Ectodermal cell (in vitro differentiated cells): ENCODE results near the gene NFKBIA.
"Not testable (repeated sequence)": the region's sequence is repeated elsewhere in the genome, so short reads cannot be mapped to it uniquely, and the experiment has no call there.

Source experiments
- H3K27ac ChIP-seq: 2 replicates; pipeline ENCODE4 v1.7.0; 2013; ENCODE audit warnings: mild to moderate bottlenecking, low read depth, low read length; ENCODE audit not compliant: insufficient read depth, poor library complexity, severe bottlenecking
- H3K27me3 ChIP-seq: 2 replicates; pipeline ENCODE4 v1.7.0; 2013; ENCODE audit warnings: mild to moderate bottlenecking, low read length; ENCODE audit not compliant: insufficient read depth, control insufficient read depth, poor library complexity, severe bottlenecking
- H3K36me3 ChIP-seq: one replicate; pipeline ENCODE4 v1.7.0; 2013; ENCODE audit warnings: low read length; ENCODE audit not compliant: control insufficient read depth, insufficient read depth
- H3K4me1 ChIP-seq: one replicate; pipeline ENCODE4 v1.7.0; 2013; ENCODE audit warnings: low read length; ENCODE audit not compliant: control insufficient read depth, insufficient read depth
- H3K4me3 ChIP-seq: 2 replicates; pipeline ENCODE4 v1.7.0; 2013; ENCODE audit warnings: low read depth, low read length, control low read depth; ENCODE audit not compliant: insufficient read depth
- H3K9me3 ChIP-seq: 2 replicates; pipeline ENCODE4 v1.7.0; 2013; ENCODE audit warnings: mild to moderate bottlenecking, low read length, moderate library complexity; ENCODE audit not compliant: control insufficient read depth
- WGBS, 2 experiments: methylation state at CpG; one replicate each; pipeline ENCODE4 v1.1.7; 2013; ENCODE audit warnings: missing lambda C conversion rate in 2 of 2; 5-methylcytosine and 5-hydroxymethylcytosine counted together

Gene NFKBIA

DNA sequence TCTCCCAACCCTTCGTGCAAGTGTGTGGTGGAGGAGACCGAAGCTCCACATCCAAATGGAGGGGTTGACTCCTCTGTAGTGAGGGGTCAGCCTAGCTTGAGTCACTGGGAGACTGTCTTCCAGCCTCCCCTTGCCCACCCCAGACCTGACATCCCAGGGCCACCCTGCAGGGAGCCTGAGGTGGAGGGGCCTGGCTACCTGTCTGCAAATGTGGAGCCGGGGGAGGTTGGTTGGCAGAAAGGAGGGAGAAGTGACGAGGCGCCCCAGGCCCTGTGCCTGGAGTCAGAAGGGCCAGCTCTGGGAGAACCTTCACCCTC is 37.5 kb downstream of the NFKBIA start:
- Histone ChIP-seq H3K4me1 (peaks cover 21% of the 10 kb centered on the region), H3K27ac (no peak overlapping the region), H3K27me3 (no peaks in the 10 kb centered on the region), H3K9me3 (no peaks in the 10 kb centered on the region), H3K36me3 (no peaks in the 10 kb centered on the region), H3K4me3 (no peak overlapping the region)
- 92 to 94% methylated on average over 4 to 5 of the region's 5 CpGs for WGBS, 2 experiments

DNA sequence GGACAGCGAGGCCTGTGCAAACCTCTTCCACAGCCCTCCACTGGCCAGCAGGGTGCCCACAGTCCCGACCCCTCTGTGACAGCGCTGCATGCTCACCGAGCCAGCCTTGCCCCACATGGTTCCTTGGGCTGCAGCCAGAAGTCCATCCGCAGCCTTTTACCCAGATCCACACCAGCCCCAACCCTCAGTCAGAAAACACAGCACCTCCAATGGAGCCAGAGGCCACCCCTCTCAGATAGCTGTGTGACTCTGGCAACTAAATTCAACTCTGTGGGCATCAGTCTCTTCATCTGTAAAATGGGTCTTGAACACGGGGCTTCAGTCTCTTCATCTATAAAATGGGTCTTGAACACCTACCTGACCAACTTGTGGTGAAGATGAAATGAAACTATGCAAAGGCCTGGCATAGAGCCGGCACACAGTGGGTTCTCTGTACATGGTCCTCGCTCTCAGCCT is 38.0 kb downstream of the NFKBIA start:
- H3K9me3 ChIP-seq: no peaks in the 10 kb centered on the region
- no peak overlapping the region for H3K4me3 ChIP-seq
- peaks cover 21% of the 10 kb centered on the region for H3K4me1 ChIP-seq
- no peaks in the 10 kb centered on the region for H3K36me3 ChIP-seq
- 92 to 97% methylated on average over 8 of the region's 8 CpGs for WGBS, 2 experiments
- H3K27me3 ChIP-seq: no peaks in the 10 kb centered on the region
- no peak overlapping the region for H3K27ac ChIP-seq

DNA sequence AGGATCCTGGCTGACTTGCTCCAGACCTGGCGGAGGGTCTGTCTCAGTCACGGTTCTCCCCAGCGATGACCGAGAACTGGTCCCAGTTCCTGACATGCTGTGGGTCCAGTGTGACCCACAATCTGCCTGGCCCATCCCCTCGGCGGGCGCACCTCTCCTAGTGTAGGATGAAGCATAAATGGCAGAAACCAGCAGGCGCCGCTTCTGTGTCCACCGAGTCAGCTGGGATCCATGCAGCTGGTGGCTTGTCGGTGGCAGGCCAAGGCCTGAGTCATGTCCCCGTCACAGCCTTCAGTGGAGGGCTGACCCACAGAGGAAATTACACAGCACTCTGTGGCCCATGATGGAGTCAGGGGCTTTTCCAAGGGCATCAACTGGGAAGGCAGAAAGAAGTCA is 38.5 kb downstream of the NFKBIA start:
- Histone ChIP-seq H3K27ac (no peak overlapping the region), H3K36me3 (no peaks in the 10 kb centered on the region), H3K4me1 (peaks cover 21% of the 10 kb centered on the region), H3K9me3 (no peaks in the 10 kb centered on the region), H3K27me3 (no peaks in the 10 kb centered on the region), H3K4me3 (no peak overlapping the region)
- 96 to 97% methylated on average over 12 of the region's 12 CpGs for WGBS, 2 experiments

DNA sequence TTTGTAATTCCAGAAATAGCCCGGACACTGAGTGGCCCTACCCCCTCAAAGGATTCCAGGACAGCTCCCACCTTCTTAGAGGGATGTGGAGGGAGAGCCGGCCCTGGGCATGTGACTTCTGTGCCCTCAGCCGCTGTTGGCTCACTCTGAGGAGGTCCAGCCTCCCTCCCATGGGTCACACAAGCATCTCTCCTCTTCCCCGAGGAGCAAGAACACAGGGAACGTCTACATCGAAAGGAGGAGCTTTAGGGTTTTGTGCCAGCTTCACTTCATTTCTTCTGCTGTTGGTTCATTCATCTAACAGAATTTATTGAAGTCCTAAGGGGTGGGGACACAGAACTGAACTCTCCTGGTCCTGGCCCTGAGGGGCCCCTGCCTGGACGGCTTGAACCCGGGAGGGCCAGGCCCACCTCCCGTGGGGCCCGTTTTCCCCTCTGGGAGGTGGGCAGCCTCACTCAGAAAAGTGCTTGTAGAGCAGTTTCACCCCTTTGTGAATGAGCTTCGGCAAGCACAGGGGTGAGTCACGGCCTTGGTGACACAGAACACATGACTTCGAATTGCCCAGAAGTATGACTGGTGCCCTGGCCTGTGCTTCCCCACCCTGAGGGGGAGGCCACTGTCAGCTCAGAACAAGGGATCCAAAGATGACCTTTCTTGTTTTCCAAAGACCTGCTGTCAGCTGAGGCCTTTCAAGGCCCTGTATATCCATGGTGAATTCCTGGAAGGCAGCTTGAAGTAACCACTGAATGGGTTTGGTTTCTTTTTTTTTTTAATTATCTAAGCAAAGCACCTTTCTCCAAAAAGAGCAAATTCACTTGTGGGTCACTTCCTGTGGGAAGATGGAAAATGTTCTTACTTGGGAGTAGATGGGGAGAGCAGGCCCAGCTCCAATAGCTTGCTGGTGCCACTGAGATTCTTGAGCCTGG is 39.2 kb downstream of the NFKBIA start:
- H3K4me1 ChIP-seq: peaks cover 21% of the 10 kb centered on the region

DNA sequence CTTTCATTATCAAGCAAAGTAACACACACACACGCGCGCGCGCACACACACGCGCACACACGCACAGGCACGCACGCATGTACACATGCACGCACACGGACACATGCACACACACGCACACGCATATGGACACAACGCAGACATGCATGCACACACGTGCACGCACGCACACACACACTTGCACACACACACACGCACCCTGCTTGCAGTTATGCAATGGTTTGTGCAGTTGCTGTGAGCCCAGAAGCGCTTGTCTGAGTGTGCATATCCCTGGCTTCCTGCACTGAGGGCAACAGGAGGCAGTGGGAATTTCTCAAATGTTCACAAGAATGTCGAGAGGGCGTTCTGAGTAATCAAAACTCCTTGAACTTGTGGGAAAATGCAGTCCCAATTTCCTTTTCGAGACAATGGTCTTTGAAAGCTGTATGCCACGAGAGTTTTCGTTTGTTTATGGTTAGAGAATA is 41.6 kb downstream of the NFKBIA start:
- Histone ChIP-seq H3K27ac (no peak overlapping the region), H3K27me3 (no peaks in the 10 kb centered on the region), H3K4me3 (no peak overlapping the region), H3K36me3 (no peaks in the 10 kb centered on the region), H3K4me1 (peaks cover 10% of the 10 kb centered on the region), H3K9me3 (no peaks in the 10 kb centered on the region)
- 96% methylated on average over 25 of the region's 25 CpGs for WGBS, 2 experiments

More for the DNA sequence above, 39.2 kb downstream of the NFKBIA start:
- Histone ChIP-seq H3K36me3 (no peaks in the 10 kb centered on the region), H3K4me3 (no peak overlapping the region), H3K9me3 (no peaks in the 10 kb centered on the region), H3K27ac (no peak overlapping the region), H3K27me3 (no peaks in the 10 kb centered on the region)
- WGBS, 2 experiments: 87 to 89% methylated on average over 12 to 13 of the region's 13 CpGs

DNA sequence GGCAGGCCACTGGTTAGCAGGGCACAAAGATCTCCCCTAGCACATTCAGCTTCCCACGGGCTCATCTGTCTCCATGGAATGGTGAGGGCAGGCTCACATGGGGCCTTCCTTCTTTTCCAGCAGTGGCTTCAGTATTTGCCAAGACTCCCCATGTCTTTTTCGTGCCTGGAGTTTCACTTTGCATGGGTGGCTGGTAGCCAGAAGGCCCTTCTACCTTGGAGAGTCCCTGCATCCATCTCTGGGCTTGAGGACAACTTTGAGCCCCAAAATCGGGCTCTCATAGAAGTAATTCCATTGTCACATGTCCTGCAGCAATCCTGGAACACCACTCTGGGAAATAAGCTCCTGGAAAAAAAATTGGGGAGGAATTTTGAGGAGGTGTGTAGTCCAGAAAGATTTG is 42.1 kb downstream of the NFKBIA start:
- H3K27me3 ChIP-seq: no peaks in the 10 kb centered on the region
- H3K36me3 ChIP-seq: no peaks in the 10 kb centered on the region
- no peak overlapping the region for H3K4me3 ChIP-seq
- H3K4me1 ChIP-seq: peaks cover 7% of the 10 kb centered on the region
- H3K27ac ChIP-seq: no peak overlapping the region
- WGBS, 2 experiments: 81 to 86% methylated on average over 3 of the region's 3 CpGs
- H3K9me3 ChIP-seq: no peaks in the 10 kb centered on the region

DNA sequence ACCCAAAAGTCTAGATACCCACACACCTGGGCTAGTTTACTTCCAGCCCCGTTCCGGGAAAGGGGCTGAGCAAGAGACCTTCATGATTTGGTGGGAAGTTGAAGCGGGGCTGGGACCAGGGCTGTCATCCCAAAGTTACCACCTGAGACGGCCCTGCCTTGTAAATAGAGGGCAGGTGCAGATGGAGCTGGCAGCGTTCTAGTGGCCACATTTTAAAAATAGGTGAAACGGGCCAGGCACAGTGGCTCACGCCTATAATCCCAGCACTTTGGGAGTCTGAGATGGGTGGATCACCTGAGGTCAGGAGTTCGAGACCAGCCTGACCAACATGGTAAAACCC is 43.4 kb downstream of the NFKBIA start:
- Histone ChIP-seq H3K36me3 (no peaks in the 10 kb centered on the region), H3K27me3 (no peaks in the 10 kb centered on the region), H3K4me1 (peaks cover 4% of the 10 kb centered on the region), H3K4me3 (no peak overlapping the region), H3K27ac (no peak overlapping the region), H3K9me3 (no peaks in the 10 kb centered on the region)
- WGBS, 2 experiments: 91 to 92% methylated on average over 8 of the region's 8 CpGs

DNA sequence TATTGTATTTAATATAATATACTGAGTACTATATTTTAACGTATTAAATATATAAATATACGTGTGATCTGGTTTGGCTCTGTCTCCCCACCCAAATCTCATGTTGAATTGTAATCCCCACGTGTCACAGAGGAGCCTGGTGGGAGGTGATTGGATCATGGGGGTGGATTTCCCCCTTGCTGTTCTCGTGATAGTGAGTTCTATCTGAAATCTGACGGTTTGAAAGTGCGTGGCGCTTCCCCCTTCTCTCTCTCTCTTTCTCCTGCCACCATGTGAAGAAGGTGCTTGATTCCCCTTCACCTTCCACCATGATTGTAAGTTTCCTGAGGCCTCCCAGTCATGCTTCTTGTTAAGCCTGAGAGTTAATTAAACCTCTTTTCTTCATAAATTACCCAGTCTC is 44.9 kb downstream of the NFKBIA start:
- 80 to 87% methylated on average over 6 of the region's 7 CpGs for WGBS, 2 experiments
- not testable (repeated sequence) for H3K36me3 ChIP-seq, H3K9me3 ChIP-seq, H3K27ac ChIP-seq, H3K4me1 ChIP-seq, H3K27me3 ChIP-seq, H3K4me3 ChIP-seq

DNA sequence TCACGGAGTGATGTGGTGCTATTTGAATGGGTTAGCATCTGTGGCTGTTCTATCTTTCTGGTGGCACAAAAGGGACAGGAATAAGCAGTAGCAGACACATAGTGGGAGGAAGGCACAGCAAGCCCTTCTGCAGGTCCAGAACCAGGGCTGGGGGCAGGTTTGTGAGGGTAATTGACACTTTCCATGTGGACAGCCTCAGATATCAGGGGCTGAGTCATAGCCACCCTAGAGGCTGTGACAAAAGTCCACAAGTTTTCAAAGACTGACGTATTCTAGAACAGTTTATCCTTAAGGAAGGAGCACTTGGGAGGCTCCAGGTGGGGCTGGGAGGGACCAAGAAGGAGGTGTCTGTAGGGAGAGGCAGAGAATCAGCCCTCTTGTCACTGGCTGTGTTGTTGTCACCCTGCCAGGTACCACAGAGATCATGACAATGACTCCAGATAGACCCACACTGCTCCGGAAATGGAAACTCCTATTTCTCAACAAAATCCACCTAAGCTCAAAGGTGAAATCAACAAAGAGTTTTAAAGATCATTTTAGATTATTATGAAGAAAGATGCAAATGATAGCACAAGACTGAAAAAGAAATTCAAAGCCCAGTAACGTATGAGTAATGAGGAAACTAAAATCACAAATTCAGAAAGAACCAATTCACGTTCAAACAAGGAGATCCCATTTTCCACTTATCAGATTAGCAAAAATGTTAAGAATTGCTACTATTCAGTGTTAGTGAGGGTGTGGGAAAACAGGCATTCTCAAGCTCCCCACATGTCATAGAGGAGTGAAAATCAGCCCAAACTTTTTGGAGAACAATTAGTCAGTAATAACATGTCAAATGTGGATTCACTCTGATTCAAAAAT is 48.3 kb downstream of the NFKBIA start:
- Histone ChIP-seq H3K36me3 (no peaks in the 10 kb centered on the region), H3K4me1 (peaks cover 4% of the 10 kb centered on the region), H3K9me3 (no peaks in the 10 kb centered on the region), H3K27me3 (no peaks in the 10 kb centered on the region), H3K4me3 (no peak overlapping the region), H3K27ac (no peak overlapping the region)
- 82 to 84% methylated on average over 3 to 5 of the region's 5 CpGs for WGBS, 2 experiments

DNA sequence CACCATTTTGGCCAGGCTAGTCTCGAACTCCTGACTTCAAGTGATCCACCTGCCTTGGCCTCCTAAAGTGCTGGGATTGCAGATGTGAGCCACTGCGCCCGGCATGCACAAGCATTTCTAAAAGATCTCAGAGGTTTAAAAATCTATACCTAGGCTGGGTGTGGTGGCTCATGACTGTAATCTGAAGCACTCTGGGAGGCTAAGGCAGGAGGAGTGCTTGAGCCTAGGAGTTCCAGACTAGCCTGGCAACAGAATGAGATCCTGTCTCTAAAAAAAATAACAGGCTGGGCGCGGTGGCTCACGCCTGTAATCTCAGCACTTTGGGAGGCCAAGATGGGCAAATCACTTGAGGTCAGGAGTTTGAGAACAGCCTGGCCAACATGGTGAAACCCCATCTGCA is 49.3 kb downstream of the NFKBIA start:
- H3K4me1 ChIP-seq, H3K9me3 ChIP-seq, H3K36me3 ChIP-seq, H3K27me3 ChIP-seq, H3K27ac ChIP-seq, H3K4me3 ChIP-seq: not testable (repeated sequence)
- 91 to 92% methylated on average over 6 of the region's 6 CpGs for WGBS, 2 experiments
